ENCODE results near the gene PTGER1. TPM values are rescaled to one million over a fixed set of nuclear protein-coding genes. Genes with fewer than 3 reads are reported as not detected.

PTGER1 gene
- total and polyA plus RNA-seq, 12 donors = 0.16 to 0.17 TPM; not detected in 10

- WGBS, 2 donors = 76 to 86% methylated on average over 1 of the region's 1 CpG
- no peak overlapping the region for H3K27ac ChIP-seq
- no peaks in the 10 kb centered on the region for H3K36me3 ChIP-seq
- intact Hi-C loops (cut with DNase I) = no loop called here
- H3K27me3 ChIP-seq = peaks cover 0 to 4% (median 0%) of the 10 kb centered on the region in 7 donors
- DNase-seq = no peak
- H3K9me3 ChIP-seq = no peaks in the 10 kb centered on the region
- TF ChIP-seq CTCF (IDR thresholded peaks at IDR 0.05) = no peak
- no peak for ATAC-seq
- peaks cover 0 to 14% (median 0%) of the 10 kb centered on the region in 9 donors for H3K4me1 ChIP-seq
- H3K4me3 ChIP-seq = no peak overlapping the region
Measured at GRCh38 chr19:14503285-14503684, 28.1 kb upstream of the PTGER1 start.

DNA sequence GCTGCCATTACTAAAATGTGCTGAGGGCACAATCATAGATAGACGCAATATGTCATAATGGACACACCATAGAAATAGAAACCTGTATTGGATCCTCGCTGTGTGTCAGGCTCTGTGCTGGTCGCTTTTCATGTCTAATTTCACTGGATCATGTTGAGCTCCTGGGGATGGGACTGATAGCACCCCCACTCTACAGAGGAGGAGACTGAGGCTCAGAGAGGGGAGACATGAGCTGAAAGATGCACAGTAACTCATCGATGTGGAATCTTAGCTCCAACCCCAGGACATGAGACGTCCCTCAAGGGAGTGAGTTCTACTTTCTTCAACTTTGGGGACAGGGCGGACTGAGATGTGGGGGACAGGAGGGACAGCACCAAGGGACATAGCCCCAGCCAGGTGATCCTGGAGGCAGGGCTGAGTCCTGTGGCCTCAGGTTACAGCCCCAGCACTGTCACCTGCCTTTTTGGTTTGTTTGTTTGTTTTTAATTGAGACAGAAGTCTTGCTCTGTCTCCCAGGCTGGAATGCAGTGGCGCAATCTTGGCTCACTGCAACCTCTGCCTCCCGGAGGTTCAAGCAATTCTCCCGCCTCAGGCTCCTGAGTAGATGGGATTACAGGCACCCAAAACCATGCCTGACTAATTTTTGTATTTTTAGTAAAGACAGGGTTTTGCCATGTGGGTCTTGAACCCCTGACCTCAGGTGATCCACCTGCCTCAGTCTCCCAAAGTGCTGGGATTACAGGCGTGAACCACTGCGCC, 27.4 kb upstream of the PTGER1 start:
- H3K9me3 ChIP-seq = no peaks in the 10 kb centered on the region
- intact Hi-C loops (cut with DNase I) = no loop called here
- WGBS, 2 donors = 81 to 82% methylated on average over 11 of the region's 11 CpGs
- H3K36me3 ChIP-seq = no peaks in the 10 kb centered on the region
- peaks cover 0 to 4% (median 0%) of the 10 kb centered on the region in 7 donors for H3K27me3 ChIP-seq
- TF ChIP-seq CTCF (IDR thresholded peaks at IDR 0.05) = no peak
- DNase-seq (no peak), ATAC-seq (no peak)
- no peak overlapping the region for H3K4me3 ChIP-seq
- H3K27ac ChIP-seq = no peak overlapping the region
- H3K4me1 ChIP-seq = peaks cover 0 to 13% (median 2%) of the 10 kb centered on the region in 9 donors

GRCh38 chr19:14497228-14497921, 22.2 kb upstream of the PTGER1 start:
- intact Hi-C loops (cut with DNase I) = loop anchor here in 1 of 10 donors (2.0 kb wide), 1 partner anchor 19 kb away; no protein-coding TSS in a partner anchor
- ATAC-seq = peak in 1 of 8 donors; percentile 2

More at GRCh38 chr19:14497228-14497921, 22.2 kb upstream of the PTGER1 start:
- WGBS, 2 donors = 38 to 60% methylated on average over 6 of the region's 6 CpGs
- Histone ChIP-seq H3K4me1 (peaks cover 3 to 36% (median 27%) of the 10 kb centered on the region in 9 donors), H3K27me3 (no peaks in the 10 kb centered on the region), H3K36me3 (peaks cover 0 to 8% (median 0%) of the 10 kb centered on the region in 9 donors), H3K9me3 (no peaks in the 10 kb centered on the region), H3K27ac (peak overlapping the region in 7 of 10 donors; percentile 20 to 81 (median 79)), H3K4me3 (no peak overlapping the region)
- TF ChIP-seq CTCF (IDR thresholded peaks at IDR 0.05) = no peak
- DNase-seq = peak in 1 of 2 donors; percentile 22

All from heart right ventricle (tissue), 16 donors.